NCI-H2171 (cell line): ENCODE data around the gene MPZL2.
"Not testable (repeated sequence)": the region's sequence is repeated elsewhere in the genome, so short reads cannot be mapped to it uniquely, and the experiment has no call there.

Source experiments
- DNase-seq: peaks from one replicate; lab custom pipeline; 2025; lab: John Stamatoyannopoulos, UW

MPZL2 gene

DNA sequence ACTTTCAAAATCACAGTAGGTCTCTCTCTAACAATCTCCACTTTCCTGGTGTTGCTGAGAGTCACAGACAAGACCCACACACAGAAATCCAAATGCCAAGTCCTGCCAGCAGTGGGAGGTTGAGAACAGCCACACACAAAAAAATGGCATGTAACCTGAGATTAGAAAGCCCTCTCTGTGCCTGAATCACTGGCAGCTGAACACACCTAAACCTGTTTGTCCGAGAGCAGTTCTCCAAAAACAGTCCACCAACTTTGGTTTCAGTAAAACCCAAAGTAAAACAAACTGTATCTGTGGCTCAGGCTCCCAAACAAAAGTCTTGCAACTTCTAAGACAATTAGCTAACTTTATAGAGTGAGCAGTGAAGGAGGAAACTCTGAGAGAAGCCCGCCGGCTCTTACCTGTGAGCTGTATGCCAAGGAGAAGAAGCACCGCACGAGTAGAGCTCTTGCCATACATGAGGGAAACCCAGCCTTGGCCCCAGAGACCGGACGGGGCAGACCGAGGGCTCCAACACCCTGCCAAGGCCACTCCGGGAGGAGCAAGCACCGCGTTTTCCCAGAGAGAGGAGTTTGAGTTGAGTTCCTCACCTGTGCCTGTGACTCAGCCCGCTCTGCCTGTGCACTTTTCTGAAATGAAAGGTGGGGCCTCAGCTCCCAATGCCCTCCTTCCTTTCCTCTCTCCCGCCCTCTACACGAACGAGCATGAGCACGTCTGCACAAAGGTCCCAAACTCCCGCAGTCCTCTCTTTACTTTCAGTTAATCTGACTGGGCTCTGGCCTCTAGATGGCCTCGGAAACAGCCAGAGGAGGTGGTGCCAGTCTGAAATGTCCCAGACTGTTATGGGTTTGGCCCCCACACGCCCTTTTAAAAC lies at the start of gene MPZL2:
Gene MPZL2, minus strand, starts transcription at position 603 of the 874 bp plus-strand sequence. Its CDS starts 144 bp downstream, at position 459.
- no peak for DNase-seq

DNA sequence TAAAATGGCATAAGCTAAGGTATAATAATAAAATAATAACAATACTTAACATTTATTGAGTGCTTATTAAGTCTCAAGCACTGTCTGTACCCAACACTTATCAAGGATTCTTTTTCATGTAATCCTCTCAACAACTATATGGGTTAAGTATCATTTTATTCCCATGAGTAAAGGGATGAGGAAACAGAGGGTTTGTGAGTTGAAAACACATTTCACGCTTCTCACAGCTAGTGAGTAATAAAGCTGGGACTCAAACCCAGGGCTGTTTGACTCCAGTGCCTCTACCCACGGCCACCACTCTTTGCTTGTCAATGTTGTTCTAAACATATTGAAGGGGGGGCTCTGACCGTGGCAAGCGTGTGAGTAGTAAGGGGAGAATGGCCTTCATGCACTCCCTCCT lies 49.1 kb upstream of the MPZL2 start:
- DNase-seq = no peak

DNA sequence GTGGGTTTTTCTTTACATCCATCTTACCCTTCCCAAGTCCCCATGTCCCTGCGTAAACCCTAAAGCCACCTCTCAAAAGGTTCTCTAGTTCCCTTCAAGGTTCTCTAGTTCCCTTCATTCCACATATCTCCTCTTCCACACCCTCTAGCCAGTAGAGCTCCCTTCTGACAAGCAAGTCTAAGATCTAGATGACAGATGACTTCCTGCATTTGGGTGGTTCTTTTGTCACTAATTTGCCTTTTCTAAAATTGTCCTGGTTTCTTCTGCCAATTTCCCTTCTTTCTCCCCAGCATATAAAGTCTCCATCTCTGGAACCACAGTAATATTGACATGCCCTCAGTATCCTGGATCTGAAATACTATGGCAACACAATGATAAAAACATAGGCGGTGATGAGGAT lies 48.2 kb upstream of the MPZL2 start:
- DNase-seq = no peak

DNA sequence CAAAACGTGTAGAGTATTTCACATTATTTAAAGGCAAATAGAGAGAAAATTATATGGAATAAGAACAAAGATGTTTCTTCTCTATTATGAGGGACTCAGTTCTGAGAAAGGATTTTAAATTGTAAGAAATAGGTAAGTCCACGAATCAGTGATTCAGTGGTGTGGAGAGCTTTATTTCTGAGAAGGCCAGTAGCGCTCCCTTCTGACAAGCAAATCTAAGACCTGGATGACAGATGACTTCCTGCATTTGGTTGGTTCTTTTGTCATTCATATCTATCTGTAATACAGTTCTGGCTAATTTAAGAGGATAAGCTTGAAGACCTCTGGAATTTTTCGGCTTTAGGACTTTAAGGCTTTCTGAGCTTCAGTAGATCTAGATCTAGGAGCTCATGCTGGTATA lies 47.4 kb upstream of the MPZL2 start:
- DNase-seq = no peak

DNA sequence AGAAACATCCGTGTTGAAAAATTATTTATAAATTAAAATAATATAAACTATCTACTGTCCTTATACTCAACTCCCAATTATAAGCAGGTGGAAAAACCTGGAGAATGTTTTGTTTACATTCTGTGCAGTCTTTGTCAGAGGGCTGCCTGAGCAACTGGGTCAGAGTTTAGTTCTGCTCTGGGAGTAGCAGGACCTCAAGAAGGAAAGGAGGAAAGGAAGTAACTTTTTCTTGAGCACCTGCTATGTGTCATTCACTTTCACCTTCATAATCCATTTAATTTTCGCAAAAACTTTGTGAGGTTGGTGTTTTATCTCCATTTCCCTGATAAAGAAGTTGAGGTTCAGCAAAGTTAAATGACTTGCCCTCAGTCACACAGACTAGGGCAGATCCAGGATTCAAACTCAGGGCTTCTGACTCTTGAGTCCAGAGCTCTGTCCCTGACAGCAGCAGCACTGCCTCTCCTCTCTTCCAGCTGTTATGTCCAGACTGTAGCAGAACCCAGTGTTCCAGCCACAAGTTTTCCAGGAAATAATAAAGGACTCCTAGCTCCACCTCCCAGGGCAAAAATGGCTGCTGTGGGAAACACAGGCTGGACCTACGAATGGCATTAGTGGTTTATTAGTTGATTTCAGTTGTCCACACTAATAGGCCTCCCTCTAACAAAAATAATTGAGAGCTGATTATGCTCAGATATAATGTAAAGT lies 46.8 kb upstream of the MPZL2 start:
- DNase-seq = no peak

DNA sequence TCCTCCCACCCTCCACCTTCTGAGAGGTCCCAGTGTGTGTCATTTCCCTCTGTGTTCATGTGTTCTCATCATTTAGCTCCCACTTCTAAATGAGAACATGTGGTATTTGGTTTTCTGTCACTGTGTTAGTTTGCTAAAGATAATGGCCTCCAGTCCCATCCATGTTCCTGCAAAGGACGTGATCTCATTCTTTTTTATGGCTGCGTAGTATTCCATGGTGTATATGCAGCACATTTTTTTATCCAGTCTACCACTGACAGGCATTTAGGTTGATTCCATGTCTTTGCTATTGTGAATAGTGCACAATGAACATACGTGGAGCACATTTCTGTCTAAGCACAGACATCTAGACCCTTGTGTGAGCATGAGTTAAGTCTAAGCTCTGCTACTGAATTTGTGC lies 46.2 kb upstream of the MPZL2 start:
- no peak for DNase-seq

DNA sequence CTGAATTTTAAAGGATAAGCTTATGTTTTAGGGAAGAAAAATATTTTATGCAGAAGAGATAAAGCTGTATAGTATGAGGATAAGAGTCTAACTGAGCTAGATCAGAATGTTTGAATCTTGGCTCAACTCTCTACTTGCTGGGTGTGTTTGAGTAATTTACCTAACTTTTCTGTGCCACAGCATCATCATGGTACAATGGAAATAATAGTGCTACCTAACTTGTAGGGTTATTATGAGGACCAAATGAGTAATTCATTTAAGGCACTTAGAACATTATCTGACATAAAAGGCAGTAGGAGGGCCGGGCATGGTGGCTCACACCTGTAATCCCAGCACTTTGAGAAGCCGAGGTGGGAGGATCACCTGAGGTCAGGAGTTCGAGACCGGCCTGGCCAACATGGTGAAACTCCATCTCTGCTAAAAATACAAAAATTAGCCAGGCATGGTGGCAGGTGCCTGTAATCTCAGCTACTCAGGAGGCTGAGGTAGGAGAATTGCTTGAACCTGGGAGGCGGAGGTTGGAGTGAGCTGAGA lies 45.0 kb upstream of the MPZL2 start:
- not testable (repeated sequence) for DNase-seq

DNA sequence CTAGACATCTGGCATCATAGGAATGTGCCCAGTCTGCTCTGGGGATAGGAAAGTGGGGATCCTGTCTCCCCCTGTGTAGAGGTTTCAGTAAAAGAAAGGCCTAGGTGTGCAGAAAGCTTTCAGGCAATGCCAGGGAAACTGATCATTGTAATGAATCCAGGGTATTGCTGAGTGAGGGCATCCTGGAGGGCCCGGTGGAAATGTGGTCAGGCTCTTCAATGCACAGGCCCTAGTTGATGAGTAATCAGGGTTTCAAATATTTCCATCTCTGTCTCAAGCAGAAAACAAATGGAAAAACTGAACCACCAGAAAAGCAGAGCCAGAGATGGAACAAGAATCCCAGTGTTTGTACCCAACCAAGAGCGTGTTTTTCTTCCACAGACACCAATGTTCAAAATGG lies 42.5 kb upstream of the MPZL2 start:
- DNase-seq = no peak

DNA sequence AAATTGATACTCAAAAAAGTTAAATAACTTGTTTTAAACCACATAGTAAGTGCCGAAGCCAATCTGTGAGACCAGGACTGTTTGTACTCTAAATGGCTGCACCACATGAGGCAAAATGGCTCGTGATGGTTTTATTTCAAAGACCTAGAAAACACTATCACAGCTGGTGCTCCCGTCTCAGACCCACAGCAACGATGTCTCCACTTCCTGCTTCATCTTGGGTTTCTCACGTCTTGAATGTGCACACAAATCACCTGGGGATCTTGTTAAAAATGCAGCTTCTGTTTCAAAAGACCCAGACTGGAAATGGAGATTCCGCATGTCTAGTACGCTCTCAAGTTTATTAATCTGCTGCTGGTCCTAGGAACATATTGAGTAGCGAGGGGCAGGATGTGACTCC lies 41.6 kb upstream of the MPZL2 start:
- no peak for DNase-seq

DNA sequence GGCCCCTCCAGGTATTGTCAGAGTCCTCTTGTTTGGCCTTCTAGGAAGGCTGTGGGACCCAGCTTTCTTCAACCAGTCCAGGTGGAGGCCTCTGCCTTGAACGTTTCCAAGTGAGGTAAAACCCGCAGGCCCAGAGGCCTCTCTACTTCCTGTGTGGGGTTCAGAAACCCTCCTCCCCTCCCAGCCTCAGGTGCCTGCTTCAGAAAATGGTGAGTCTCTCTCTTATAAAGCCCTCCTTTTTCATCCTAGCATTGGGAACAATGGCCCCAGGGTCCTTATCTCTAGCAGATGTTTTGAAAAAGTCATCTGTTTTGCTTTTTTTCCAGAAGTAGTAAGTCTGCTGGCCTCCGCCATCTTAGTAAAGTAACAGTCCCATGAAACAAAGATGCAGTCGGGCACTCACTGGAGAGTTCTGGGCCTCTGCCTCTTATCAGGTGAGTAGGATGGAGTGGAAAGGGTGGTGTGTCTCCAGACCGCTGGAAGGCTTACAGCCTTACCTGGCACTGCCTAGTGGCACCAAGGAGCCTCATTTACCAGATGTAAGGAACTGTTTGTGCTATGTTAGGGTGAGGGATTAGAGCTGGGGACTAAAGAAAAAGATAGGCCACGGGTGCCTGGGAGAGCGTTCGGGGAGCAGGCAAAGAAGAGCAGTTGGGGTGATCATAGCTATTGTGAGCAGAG lies 40.6 kb upstream of the MPZL2 start, which contains the start of gene CD3E:
Gene CD3E, plus strand, starts transcription at position 163 of the 681 bp plus-strand sequence. Its CDS starts 223 bp downstream, at position 386.
- DNase-seq = no peak

DNA sequence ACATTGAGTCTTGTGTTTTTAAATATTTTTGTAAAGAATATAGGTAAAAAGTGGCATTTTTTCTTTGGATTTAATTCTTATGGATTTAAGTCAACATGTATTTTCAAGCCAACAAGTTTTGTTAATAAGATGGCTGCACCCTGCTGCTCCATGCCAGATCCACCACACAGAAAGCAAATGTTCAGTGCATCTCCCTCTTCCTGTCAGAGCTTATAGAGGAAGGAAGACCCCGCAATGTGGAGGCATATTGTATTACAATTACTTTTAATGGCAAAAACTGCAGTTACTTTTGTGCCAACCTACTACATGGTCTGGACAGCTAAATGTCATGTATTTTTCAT lies 40.1 kb upstream of the MPZL2 start:
- DNase-seq = no peak

DNA sequence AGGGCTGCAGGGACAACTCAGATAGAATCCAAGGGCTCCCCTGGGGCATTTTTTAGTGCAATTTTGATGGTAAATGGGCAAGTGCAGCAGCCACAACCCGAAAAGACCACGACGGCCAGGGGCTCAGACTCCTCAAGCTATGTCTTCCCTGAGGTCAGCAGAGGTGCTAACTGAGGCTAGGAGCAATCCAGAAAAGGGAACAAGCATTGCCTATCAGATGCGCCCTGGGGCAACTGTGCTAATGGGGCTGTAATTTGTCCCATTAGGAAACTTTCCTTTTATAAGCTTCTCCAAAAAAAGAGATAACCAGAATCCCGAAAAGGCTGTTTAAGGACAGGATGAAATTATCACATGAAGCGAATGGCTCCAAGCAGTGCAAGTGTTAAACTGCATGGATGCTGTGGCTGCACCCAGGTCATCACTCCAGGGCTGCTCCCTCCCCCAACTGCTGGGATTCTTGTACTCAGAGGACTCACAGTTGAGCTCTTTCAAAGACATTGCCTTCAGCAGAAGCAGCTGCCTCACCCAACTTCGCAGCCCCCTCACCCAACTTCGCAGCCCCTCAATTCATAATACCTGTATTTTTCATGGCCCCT lies 37.6 kb upstream of the MPZL2 start:
- DNase-seq = no peak

DNA sequence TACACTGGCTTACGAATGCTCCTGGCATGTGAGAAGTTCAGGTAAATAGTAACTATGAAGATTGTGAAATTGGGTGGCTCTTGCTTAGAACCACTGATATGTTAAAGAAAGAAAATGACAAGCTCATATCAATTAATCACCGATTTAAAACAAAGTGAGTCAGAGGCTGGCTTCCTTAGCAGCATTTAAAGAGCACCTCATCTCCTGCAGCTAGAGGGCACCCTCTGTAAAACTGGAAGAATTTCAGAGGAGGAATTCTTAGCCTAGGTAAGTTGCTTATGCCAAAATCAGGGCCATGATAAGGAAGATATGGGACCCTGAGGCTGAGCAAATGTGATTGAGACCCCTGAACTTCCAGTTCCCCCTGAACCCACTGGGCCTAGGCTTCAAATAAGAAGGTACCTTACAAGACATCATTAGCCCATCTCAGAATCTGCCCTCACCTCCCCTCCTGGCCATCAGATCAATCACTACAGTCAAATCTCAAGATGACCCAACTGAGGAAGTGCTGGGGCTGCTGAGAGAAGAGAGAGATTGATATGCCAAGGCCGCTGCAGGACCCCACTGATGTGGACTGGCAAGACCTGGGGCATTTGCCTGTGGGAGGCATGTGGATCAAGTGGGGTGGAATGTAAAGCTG lies 31.8 kb upstream of the MPZL2 start:
- no peak for DNase-seq

DNA sequence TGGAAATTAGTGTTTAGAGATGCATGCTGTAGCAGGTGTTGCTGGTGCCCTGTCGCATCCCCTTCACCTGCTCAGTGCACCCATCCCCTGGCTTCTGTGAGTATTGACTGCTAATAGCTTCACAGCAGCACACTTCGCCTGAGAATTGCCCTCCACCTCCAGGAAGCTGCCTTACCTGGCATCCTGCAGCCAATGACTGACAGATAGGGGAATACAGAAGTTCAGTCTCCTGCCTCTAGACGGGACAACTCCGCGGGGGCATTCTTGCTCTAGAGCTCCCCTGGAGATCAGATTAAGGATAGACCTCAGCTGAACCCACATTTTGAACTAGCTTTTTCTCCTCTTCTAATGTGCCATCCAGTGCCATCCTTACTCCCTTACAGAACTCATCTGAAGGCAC lies 31.1 kb upstream of the MPZL2 start:
- no peak for DNase-seq

DNA sequence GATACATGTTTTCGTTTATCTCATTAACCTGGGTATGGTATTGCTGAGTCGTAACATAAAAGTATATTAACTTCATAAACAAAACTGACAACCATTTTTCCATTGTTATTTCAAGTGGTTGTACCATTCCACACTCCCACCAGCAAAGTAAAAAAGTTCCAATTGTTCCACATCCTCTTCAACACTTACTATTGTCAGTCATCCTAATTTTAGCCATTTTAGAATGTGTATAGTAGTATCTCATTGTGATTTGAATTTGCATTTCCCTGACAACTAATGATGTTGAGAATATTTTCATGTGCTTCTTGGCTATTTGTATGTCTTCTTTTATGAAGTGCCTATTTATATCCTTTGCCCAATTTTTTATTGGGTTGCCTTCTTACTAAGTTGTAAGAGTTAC lies 30.0 kb upstream of the MPZL2 start:
- DNase-seq = no peak

DNA sequence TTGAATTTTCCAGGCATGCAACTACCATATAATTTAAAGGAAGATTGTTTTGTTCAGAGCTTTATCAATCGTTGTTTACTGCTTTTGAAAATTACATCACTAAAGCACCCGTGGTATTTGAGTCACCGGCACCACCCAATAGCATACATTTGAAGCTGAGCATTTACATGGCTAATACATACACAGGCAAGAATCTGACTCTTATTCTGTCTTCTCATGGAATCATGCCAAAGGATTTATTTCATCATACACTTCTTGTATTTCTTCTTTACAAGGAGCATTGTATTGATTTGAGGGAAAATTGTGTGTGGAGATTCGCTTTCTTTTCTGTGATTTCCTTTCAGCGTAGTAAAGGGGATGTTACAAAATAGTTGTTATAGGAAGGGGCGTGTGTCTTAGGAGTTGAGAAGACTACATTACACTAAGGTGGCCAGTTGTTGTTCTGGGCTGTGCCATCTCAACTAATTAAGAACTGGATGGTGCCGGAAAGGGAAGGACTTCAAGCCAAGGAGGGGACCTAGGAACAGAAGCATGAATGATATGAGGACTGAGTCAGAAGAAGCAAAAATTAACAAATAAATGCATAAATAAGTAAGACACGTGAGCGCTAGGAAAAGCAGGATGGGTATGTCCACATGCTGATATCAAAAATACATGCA lies 27.5 kb upstream of the MPZL2 start:
- no peak for DNase-seq

DNA sequence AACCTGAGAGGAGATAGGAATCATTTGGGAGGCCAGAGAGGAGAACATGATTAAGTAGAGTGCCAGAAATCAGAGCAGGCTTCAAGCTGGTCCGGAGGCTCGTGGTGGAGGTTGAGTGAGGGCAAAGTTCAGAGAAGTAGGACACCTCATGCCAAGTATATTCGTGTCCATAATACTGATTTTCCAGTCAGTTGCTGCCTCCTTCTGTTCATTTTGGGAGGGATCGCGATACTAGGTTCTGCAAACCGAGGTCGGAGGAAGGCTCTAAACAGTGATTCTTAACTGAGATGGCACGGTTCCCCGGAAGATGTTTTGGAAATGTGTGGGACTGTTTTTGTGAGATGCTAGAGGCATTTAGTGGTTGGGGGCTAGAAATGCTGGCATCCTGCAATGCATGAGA lies 26.8 kb upstream of the MPZL2 start:
- DNase-seq = no peak

DNA sequence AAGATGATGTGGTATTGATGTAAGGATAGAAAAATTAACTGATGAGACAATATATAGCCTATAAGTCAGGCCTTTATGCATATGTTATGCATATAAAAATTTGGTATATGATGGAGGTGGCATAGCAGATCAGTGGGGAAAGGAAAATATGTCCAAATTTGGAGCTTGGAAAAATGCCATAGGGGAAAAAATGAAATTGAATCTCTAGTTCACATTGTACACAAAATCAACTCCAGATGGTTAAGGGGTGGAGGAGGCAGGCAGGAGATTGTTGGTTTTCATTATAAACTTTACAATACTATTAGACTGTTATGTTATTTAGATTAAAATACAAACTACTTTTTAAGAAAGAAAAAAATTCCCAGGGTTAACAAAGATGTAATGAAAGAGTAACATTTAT lies 25.3 kb upstream of the MPZL2 start:
- peak; percentile 23 for DNase-seq

DNA sequence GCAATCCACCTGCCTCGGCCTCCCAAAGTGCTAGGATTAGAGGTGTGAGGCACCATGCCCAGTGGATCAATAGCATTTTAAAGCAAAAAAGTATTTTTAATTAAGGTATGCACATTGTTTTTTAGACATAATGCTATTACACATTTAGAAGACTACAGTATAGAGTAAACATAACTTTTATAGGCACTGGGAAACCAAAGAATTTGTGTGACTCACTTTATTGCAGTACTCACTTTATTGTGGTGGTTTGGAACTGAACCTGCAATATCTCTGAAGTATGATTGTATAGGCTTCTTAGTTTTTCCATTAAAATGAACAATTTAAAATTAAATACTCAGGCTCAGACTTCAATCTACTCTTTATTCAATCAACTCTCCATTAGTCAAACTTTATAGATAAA lies 22.9 kb upstream of the MPZL2 start:
- no peak for DNase-seq

DNA sequence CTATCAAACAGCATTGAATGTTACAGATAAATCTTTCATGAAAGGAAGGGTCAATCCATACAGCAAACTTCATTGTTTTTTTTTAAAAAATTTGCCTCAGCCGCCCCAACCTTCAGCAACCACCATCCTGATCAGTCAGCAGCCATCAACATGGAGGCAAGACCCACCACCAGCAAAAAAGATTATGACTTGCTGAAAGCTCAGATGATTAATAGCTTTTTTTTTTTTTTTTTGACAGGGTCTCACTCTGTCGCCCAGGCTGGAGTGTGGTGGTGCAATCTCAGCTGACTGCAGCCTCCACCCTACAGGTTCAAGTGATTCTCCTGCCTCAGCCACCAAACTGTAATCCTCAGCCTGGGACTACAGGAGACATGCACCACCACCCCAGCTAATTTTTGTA lies 22.4 kb upstream of the MPZL2 start:
- DNase-seq = no peak

DNA sequence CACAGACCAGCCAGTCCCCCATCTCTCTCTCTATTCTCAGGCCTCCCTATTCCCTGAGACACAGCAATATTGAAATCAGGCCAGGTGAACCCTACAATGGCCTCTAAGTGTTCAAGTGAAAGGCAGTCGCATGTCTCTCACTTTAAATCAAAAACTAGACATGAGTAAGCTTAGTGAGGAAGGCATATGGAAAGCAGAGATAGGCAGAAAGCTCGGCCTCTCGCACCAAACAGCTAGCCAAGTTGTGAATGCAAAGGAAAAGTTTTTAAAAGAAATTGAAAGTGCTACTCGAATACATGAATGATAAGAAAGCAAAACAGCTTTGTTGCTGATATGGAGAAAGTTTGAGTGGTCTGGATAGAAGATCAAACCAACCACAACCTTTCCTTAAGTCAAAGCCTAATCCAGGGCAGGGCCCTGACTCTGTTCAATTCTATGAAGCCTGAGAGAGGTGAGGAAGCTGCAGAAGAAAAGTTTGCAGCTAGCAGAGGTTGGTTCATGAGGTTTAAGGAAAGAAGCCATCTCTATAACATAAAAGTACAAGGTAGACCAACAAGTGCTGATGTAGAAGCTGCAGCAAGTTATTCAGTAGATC lies 19.8 kb upstream of the MPZL2 start:
- no peak for DNase-seq
